Suprapubic skin (tissue), 3 donors: ENCODE measurements around the gene TBPL2.
"Not testable (repeated sequence)": the region's sequence is repeated elsewhere in the genome, so short reads cannot be mapped to it uniquely, and the experiment has no call there.

ENCODE experiments used
- CTCF ChIP-seq, 2 donors: fragments of 200-600 bp in 1 of 2; fragments of 450-650 bp in 1 of 2; sonication (generic) in 1 of 2; IDR thresholded peaks; one replicate each; pipeline ENCODE4 v1.5.1; 2016 to 2019; ENCODE audit warnings: antibody characterized with exemption in 2 of 2, mild to moderate bottlenecking in 1 of 2, moderate library complexity in 1 of 2
- POLR2AphosphoS5 ChIP-seq, 3 donors: sonication (generic); formaldehyde crosslinking; IDR thresholded peaks; one replicate each; pipeline ENCODE4 v1.6.1; 2017; ENCODE audit warnings: antibody characterized with exemption in 3 of 3

GRCh38 chr14:55476448-55476847 is 36.0 kb upstream of the TBPL2 start:
- TF ChIP-seq CTCF, POLR2AphosphoS5 (IDR thresholded peaks at IDR 0.05): not testable (repeated sequence)
